Measurements from ENCODE around the gene USP34.
"Not testable (repeated sequence)": the region's sequence is repeated elsewhere in the genome, so short reads cannot be mapped to it uniquely, and the experiment has no call there.

Gene USP34

GRCh38 chr2:61456746-61457420, 14.0 kb downstream of the USP34 start:
- DNase-seq = no peak

GRCh38 chr2:61456070-61456745, 14.7 kb downstream of the USP34 start:
- DNase-seq = no peak

- DNase-seq = not testable (repeated sequence)
Measured at GRCh38 chr2:61454972-61455371, 15.9 kb downstream of the USP34 start.

GRCh38 chr2:61454383-61454782, 16.5 kb downstream of the USP34 start:
- no peak for DNase-seq

- no peak for DNase-seq
Measured at GRCh38 chr2:61452392-61452791, 18.5 kb downstream of the USP34 start.

- DNase-seq = no peak
Measured at GRCh38 chr2:61451178-61451577, 19.7 kb downstream of the USP34 start.

GRCh38 chr2:61450144-61450543, 20.7 kb downstream of the USP34 start:
- no peak for DNase-seq

GRCh38 chr2:61448229-61448628, 22.7 kb downstream of the USP34 start:
- no peak for DNase-seq

GRCh38 chr2:61446971-61447370, 23.9 kb downstream of the USP34 start:
- DNase-seq = not testable (repeated sequence)

GRCh38 chr2:61443342-61444041, 27.4 kb downstream of the USP34 start:
- DNase-seq = no peak

- DNase-seq = no peak
Measured at GRCh38 chr2:61439241-61440002, 31.5 kb downstream of the USP34 start.

GRCh38 chr2:61438670-61439069, 32.2 kb downstream of the USP34 start:
- no peak for DNase-seq

- DNase-seq = no peak
Measured at GRCh38 chr2:61437170-61437569, 33.7 kb downstream of the USP34 start.

GRCh38 chr2:61436092-61436491, 34.8 kb downstream of the USP34 start:
- DNase-seq = no peak

GRCh38 chr2:61435291-61435690, 35.6 kb downstream of the USP34 start:
- no peak for DNase-seq

GRCh38 chr2:61434314-61434713, 36.6 kb downstream of the USP34 start:
- no peak for DNase-seq

GRCh38 chr2:61433606-61434005, 37.3 kb downstream of the USP34 start:
- no peak for DNase-seq

- no peak for DNase-seq
Measured at GRCh38 chr2:61432990-61433389, 37.9 kb downstream of the USP34 start.

- no peak for DNase-seq
Measured at GRCh38 chr2:61431345-61431744, 39.5 kb downstream of the USP34 start.

- peak; percentile 21 for DNase-seq
Measured at GRCh38 chr2:61426267-61426897, 44.5 kb downstream of the USP34 start.

GRCh38 chr2:61425605-61426155, 45.2 kb downstream of the USP34 start:
- DNase-seq = no peak

GRCh38 chr2:61423714-61424113, 47.2 kb downstream of the USP34 start:
- peak; percentile 52 for DNase-seq

Data from EL (cell line).